Naive thymus-derived CD8-positive, alpha-beta T cell (primary cell): ENCODE results near the gene GPBP1L1. TPM values are rescaled to one million over a fixed set of nuclear protein-coding genes. Genes with fewer than 3 reads are reported as not detected.
"Not testable (repeated sequence)": the region's sequence is repeated elsewhere in the genome, so short reads cannot be mapped to it uniquely, and the experiment has no call there.

Source experiments
- ATAC-seq, 2 donors: fragments of 150-1000 bp; cut with Tn5 transposase in 1 of 2; sonication (Bioruptor Pico), chemical (Tn5 transposase) in 1 of 2; 1 replicate in 1 of 2; 2 replicates in 1 of 2; pipeline ENCODE4 v1.10.0; 2021; ENCODE audit warnings: mild to moderate bottlenecking in 2 of 2, moderate library complexity in 2 of 2
- POLR2A ChIA-PET: fragments of 350-600 bp; sonication (Branson Sonifier 250); formaldehyde crosslinking; loops from one replicate; lab custom pipeline; 2021; ENCODE audit warnings: antibody characterized with exemption; lab: Charles Lee
- DNase-seq, 10 donors: peaks; one replicate each; pipeline versions ENCODE4 v3.0.0 to v3.0.0-alpha.2; 2020 to 2022
- H3K27ac Mint-ChIP-seq, 10 donors: one replicate each; pipeline ENCODE4 v1.8.0; 2020 to 2022; ENCODE audit warnings: mild to moderate bottlenecking in 10 of 10, mixed read lengths in 10 of 10, moderate library complexity in 4 of 10, inconsistent platforms in 1 of 10
- H3K27me3 Mint-ChIP-seq, 5 donors: one replicate each; pipeline ENCODE4 v1.8.0; 2021 to 2022; ENCODE audit warnings: mixed read lengths in 5 of 5
- H3K36me3 Mint-ChIP-seq, 3 donors: one replicate each; pipeline ENCODE4 v1.8.0; 2020 to 2022; ENCODE audit warnings: mixed read lengths in 3 of 3, mild to moderate bottlenecking in 2 of 3, inconsistent platforms in 1 of 3
- H3K4me1 Mint-ChIP-seq, 4 donors: one replicate each; pipeline ENCODE4 v1.8.0; 2021 to 2022; ENCODE audit warnings: mixed read lengths in 4 of 4
- H3K4me3 Mint-ChIP-seq, 10 donors: one replicate each; pipeline ENCODE4 v1.8.0; 2020 to 2022; ENCODE audit warnings: mild to moderate bottlenecking in 10 of 10, mixed read lengths in 10 of 10, moderate library complexity in 6 of 10, inconsistent platforms in 1 of 10
- H3K9me3 Mint-ChIP-seq, 9 donors: one replicate each; pipeline ENCODE4 v1.8.0; 2020 to 2022; ENCODE audit warnings: mixed read lengths in 9 of 9, mild to moderate bottlenecking in 3 of 9, inconsistent platforms in 1 of 9, moderate library complexity in 1 of 9
- polyA plus RNA-seq, 3 donors: library from polyadenylated mRNA; unstranded; fragments of 300-500 nt; fragmentation: Illumina TruSeq; gene quantifications; one replicate each; pipeline ENCODE4 v1.2.3, GENCODE V29; 2021
- total RNA-seq, 8 experiments: library from RNA in 2 of 8; stranded (reverse) in 2 of 8; gene quantifications; one replicate each; pipeline ENCODE4 v1.2.3 and lab custom pipeline; 2021 to 2026

GPBP1L1 gene
- total and polyA plus RNA-seq, 5 experiments from 2014 or later = 88.9 to 193 (median 94.0) TPM

- Mint-ChIP-seq H3K27ac (peak overlapping the region; percentile 16 to 78 (median 48)), H3K36me3 (peaks cover 0 to 83% (median 13%) of the 10 kb centered on the region in 3 donors), H3K9me3 (no peaks in the 10 kb centered on the region), H3K4me1 (peaks cover 13 to 32% (median 19%) of the 10 kb centered on the region in 4 donors), H3K27me3 (no peaks in the 10 kb centered on the region), H3K4me3 (peak overlapping the region in 2 of 10 donors; percentile 16 to 26)
- DNase-seq = no peak
- ATAC-seq = no peak
- POLR2A ChIA-PET = no interaction called here
Measured at GRCh38 chr1:45607404-45608074, 78.8 kb downstream of the GPBP1L1 start.

DNA sequence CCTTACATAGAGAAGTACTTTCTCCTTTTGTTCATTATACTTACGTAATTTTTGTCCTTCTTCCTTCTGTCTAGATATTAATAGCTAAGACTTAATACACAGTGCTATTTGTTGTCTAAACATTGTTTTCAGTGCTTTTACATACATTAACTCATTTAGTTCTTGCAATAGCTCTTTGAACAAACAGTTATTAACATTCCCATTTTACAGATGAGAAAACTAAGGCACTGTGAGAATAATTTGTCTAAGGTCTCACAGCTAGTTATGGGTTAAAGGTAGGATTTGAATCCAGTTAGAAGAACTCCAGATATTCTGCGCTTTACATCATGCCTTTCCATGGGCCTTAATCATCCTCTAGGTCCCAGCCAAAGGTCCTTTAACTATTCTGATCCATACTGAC, 82.1 kb downstream of the GPBP1L1 start:
- peak overlapping the region in 2 of 10 donors; percentile 16 to 33 for H3K27ac Mint-ChIP-seq

DNA sequence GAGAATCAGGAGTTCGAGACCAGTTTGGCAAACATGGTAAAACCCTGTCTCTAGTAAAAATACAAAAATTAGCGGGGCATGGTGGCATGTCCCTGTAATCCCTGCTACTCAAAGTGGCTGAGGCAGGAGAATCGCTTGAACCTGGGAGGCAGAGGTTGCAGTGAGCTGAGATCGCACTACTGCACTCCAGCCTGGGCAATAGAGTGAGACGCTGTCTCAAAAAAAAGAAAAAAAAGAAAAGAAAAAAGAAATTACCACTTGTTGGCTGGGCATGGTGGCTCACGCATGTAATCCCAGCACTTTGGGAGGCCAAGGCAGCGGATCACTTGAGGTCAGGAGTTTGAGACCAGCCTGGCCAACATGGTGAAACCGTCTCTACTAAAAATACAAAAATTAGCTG, 89.6 kb downstream of the GPBP1L1 start:
- Mint-ChIP-seq H3K27ac (peak overlapping the region in 1 of 10 donors; percentile 44), H3K4me1 (peaks cover 14 to 45% (median 38%) of the 10 kb centered on the region in 4 donors), H3K36me3 (peaks cover 0 to 76% (median 13%) of the 10 kb centered on the region in 3 donors)
- POLR2A ChIA-PET, H3K4me3 Mint-ChIP-seq, H3K27me3 Mint-ChIP-seq, DNase-seq, ATAC-seq, H3K9me3 Mint-ChIP-seq: not testable (repeated sequence)

More for the DNA sequence above, 82.1 kb downstream of the GPBP1L1 start:
- no peaks in the 10 kb centered on the region for H3K27me3 Mint-ChIP-seq
- peaks cover 0 to 79% (median 12%) of the 10 kb centered on the region in 3 donors for H3K36me3 Mint-ChIP-seq
- no peak for ATAC-seq
- POLR2A ChIA-PET = no interaction called here
- H3K4me1 Mint-ChIP-seq = peaks cover 19 to 53% (median 40%) of the 10 kb centered on the region in 4 donors
- no peak for DNase-seq
- no peak overlapping the region for H3K4me3 Mint-ChIP-seq
- no peaks in the 10 kb centered on the region for H3K9me3 Mint-ChIP-seq

DNA sequence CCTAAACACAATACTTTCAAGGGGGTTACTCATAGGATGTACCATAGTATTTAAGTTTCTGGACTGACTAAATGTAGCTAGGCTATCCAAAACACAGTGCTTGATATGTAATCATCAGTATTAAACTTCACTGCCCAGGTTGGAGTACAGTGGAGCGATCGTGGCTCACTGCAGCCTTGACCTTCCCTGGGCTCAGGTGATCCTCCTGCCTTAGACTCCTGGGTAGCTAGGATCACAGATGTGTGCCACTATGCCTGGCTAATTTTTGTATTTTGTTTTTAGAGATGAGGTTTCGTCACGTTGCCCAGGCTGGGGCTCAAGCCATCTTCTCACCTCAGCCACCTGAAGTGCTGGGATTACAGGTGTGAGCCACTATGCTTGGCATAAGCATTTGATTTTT, 91.9 kb downstream of the GPBP1L1 start:
- peaks cover 0 to 73% (median 11%) of the 10 kb centered on the region in 3 donors for H3K36me3 Mint-ChIP-seq
- peak overlapping the region in 2 of 10 donors; percentile 0 to 19 for H3K27ac Mint-ChIP-seq
- H3K9me3 Mint-ChIP-seq = no peaks in the 10 kb centered on the region
- no peak overlapping the region for H3K4me3 Mint-ChIP-seq
- ATAC-seq (no peak), DNase-seq (no peak)
- POLR2A ChIA-PET = interaction anchor here (0.7 kb wide), 1 partner anchor 10 kb away, joined by 5 read pairs; no protein-coding TSS in a partner anchor
- peaks cover 8 to 36% (median 25%) of the 10 kb centered on the region in 4 donors for H3K4me1 Mint-ChIP-seq
- no peaks in the 10 kb centered on the region for H3K27me3 Mint-ChIP-seq

- Mint-ChIP-seq H3K36me3 (peaks cover 0 to 41% (median 3%) of the 10 kb centered on the region in 3 donors), H3K27me3 (no peaks in the 10 kb centered on the region), H3K9me3 (no peaks in the 10 kb centered on the region), H3K4me3 (no peak overlapping the region), H3K27ac (peak overlapping the region in 1 of 10 donors; percentile 22), H3K4me1 (peaks cover 8 to 50% (median 36%) of the 10 kb centered on the region in 4 donors)
- POLR2A ChIA-PET = no interaction called here
- no peak for DNase-seq
- no peak for ATAC-seq
Measured at GRCh38 chr1:45589861-45590260, 96.5 kb downstream of the GPBP1L1 start.

- peak overlapping the region; percentile 90 to 100 (median 96) for H3K27ac Mint-ChIP-seq
Measured at GRCh38 chr1:45586769-45587168, 99.6 kb downstream of the GPBP1L1 start.

DNA sequence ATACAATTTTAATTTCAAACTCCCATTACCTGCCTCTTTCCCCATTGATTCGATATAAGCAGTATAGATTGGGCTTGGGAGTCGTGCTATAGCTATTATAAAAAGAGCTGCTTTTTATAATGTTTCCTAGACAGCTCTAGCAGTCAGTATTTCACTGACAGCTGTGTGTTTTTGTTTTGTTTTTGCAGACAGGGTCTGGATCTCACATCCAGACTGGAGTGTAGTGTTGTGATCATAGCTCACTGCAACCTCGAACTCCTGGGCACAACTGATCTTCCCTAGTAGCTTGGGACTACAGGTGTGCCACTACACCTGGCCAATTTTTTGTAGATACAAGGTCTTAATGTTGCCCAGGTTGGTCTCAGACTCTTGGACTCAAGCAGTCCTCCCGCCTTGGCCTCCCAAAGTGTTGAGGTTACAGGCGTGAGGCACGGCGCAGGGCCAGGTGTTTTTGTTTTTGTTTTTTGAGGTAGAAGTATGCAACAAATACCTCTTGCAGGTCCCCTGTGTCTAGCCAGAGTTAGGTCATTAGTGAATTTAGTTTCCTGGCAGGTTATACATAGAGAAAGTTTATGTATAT, 100.7 kb downstream of the GPBP1L1 start:
- DNase-seq (peak in 1 of 10 donors; percentile 8), ATAC-seq (no peak)
- H3K4me1 Mint-ChIP-seq = peaks cover 15 to 53% (median 43%) of the 10 kb centered on the region in 4 donors
- H3K4me3 Mint-ChIP-seq = peak overlapping the region; percentile 93 to 100 (median 99)
- no peaks in the 10 kb centered on the region for H3K27me3 Mint-ChIP-seq
- H3K9me3 Mint-ChIP-seq = no peaks in the 10 kb centered on the region
- peaks cover 0 to 3% (median 0%) of the 10 kb centered on the region in 3 donors for H3K36me3 Mint-ChIP-seq
- POLR2A ChIA-PET = interaction anchor here (2.1 to 3.7 kb wide), 5 partner anchors 35 to 810 kb away, joined by 5 to 34 read pairs (median 15); partner anchors contain the start of genes AKR1A1, GPBP1L1, MUTYH and PRDX1
- H3K27ac Mint-ChIP-seq = peak overlapping the region; percentile 94 to 100 (median 99)

More at GRCh38 chr1:45586769-45587168, 99.6 kb downstream of the GPBP1L1 start:
- POLR2A ChIA-PET = no interaction called here
- peaks cover 15 to 60% (median 46%) of the 10 kb centered on the region in 4 donors for H3K4me1 Mint-ChIP-seq
- peak overlapping the region; percentile 79 to 100 (median 98) for H3K4me3 Mint-ChIP-seq
- H3K27me3 Mint-ChIP-seq = no peaks in the 10 kb centered on the region
- DNase-seq (no peak), ATAC-seq (no peak)
- no peaks in the 10 kb centered on the region for H3K9me3 Mint-ChIP-seq
- peaks cover 0 to 11% (median 0%) of the 10 kb centered on the region in 3 donors for H3K36me3 Mint-ChIP-seq

DNA sequence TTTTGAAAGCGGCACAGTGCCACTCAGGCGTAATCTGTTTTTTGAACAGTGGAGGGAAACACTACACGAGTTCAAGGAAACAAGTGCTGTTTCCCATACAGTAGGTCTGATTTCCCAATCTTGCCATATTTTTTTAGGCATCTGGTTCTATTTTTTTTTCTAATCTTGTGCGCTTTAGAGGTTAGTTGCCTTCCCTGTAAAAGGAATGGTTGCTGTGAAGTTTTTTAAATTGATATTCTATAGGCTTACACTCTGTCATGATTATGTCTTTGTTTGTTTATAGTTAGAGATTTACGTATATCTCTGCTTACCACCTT, 101.3 kb downstream of the GPBP1L1 start:
- Mint-ChIP-seq H3K27me3 (no peaks in the 10 kb centered on the region), H3K9me3 (no peaks in the 10 kb centered on the region), H3K36me3 (peaks cover 0 to 2% (median 0%) of the 10 kb centered on the region in 3 donors), H3K4me3 (peak overlapping the region; percentile 93 to 100 (median 99)), H3K4me1 (peaks cover 15 to 52% (median 42%) of the 10 kb centered on the region in 4 donors), H3K27ac (peak overlapping the region; percentile 94 to 100 (median 99))
- POLR2A ChIA-PET = interaction anchor here (1.4 to 3.7 kb wide), 7 partner anchors 24 to 809 kb away, joined by 4 to 34 read pairs (median 15); partner anchors contain the start of genes AKR1A1, CCDC163, GPBP1L1 and MMACHC
- ATAC-seq = no peak
- DNase-seq = no peak

DNA sequence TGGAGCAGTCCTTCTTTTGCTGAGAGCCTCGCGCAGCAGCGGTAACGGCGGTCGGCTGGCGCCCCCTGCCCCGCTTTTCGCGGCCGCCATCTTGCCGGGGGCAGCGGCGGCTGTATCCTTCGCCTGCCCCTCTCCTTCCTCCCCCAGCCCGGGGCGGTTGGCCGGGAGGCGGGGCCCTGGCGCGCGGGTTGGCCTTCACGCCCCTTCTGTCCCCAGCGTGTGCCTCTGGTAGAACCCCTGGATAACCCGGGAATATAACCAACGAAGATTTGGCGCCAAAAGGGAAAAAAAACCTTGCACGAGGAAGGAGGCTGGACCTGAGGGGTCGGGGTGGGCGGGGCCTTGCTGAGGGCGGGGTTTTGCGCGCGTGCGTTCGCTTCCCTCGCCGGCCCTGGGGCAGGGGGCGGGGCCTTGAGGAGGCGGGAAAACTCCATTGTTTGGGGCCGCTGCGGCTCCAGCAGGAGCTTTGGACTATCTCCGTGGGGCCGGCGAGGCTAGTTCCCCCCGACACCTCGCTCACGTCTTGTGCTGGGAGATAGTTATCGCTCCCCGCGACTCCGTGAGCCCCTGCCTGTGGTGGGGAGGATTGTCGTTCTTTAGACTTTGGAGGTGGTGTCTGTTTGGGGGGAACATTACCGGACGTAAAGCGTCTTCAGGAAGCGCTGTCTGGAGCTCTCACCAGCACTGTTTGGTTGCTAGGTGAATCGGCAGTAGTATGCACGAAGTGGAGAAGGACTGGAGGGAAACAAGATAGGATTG, 101.8 kb downstream of the GPBP1L1 start:
- Mint-ChIP-seq H3K36me3 (peaks cover 0 to 2% (median 0%) of the 10 kb centered on the region in 3 donors), H3K4me1 (peaks cover 15 to 47% (median 42%) of the 10 kb centered on the region in 4 donors), H3K9me3 (no peaks in the 10 kb centered on the region), H3K27ac (peak overlapping the region; percentile 94 to 100 (median 99)), H3K4me3 (peak overlapping the region; percentile 93 to 100 (median 99)), H3K27me3 (no peaks in the 10 kb centered on the region)
- peak; percentile 61 to 70 for ATAC-seq
- POLR2A ChIA-PET = interaction anchor here (0.7 to 3.7 kb wide), 15 partner anchors 9 to 852 kb away, joined by 3 to 34 read pairs (median 5); partner anchors contain the start of genes AKR1A1, CCDC163, GPBP1L1 and HECTD3
- DNase-seq = peak; percentile 79 to 94 (median 89)

- DNase-seq (peak; percentile 83 to 100 (median 92)), ATAC-seq (peak; percentile 60)
- Mint-ChIP-seq H3K4me1 (peaks cover 15 to 41% (median 39%) of the 10 kb centered on the region in 4 donors), H3K27me3 (no peaks in the 10 kb centered on the region), H3K9me3 (no peaks in the 10 kb centered on the region), H3K27ac (peak within 1 kb of the TSS; percentile 94 to 100 (median 99)), H3K36me3 (peaks cover 0 to 2% (median 0%) of the 10 kb centered on the region in 3 donors), H3K4me3 (peak within 1 kb of the TSS; percentile 93 to 100 (median 99))
- POLR2A ChIA-PET = interaction anchor here (0.7 to 3.7 kb wide), 15 partner anchors 10 to 851 kb away, joined by 3 to 34 read pairs (median 5); partner anchors contain the start of genes AKR1A1, CCDC163, GPBP1L1 and HECTD3
Measured at GRCh38 chr1:45583666-45584350, 102.5 kb downstream of the GPBP1L1 start, which contains the start of gene NASP. Gene NASP, plus strand, starts transcription at chr1:45584041. Its CDS starts 106 bp downstream, at chr1:45584147.

GRCh38 chr1:45583264-45583665, 103.1 kb downstream of the GPBP1L1 start:
- Mint-ChIP-seq H3K36me3 (peaks cover 0 to 2% (median 0%) of the 10 kb centered on the region in 3 donors), H3K9me3 (no peaks in the 10 kb centered on the region), H3K4me3 (peak overlapping the region; percentile 93 to 100 (median 99)), H3K4me1 (peaks cover 15 to 41% (median 36%) of the 10 kb centered on the region in 4 donors), H3K27me3 (no peaks in the 10 kb centered on the region), H3K27ac (peak overlapping the region; percentile 94 to 100 (median 99))
- ATAC-seq = peak; percentile 71 to 72
- DNase-seq = peak in 9 of 10 donors; percentile 88 to 96 (median 94)
- POLR2A ChIA-PET = interaction anchor here (1.1 to 3.7 kb wide), 8 partner anchors 53 to 572 kb away, joined by 3 to 34 read pairs (median 10); partner anchors contain the start of genes CCDC163, GPBP1L1, HECTD3 and MMACHC
